GM21447 (cell line): ENCODE data around the gene RGL2.
A peak's percentile ranks its signal among the peaks of the same experiment; 100 is the strongest.

Experiments
- ATAC-seq: cut with Tn5 transposase; IDR thresholded peaks from one replicate; pipeline ENCODE4 v1.9.1; 2021; ENCODE audit not compliant: unreplicated experiment

Gene RGL2

DNA sequence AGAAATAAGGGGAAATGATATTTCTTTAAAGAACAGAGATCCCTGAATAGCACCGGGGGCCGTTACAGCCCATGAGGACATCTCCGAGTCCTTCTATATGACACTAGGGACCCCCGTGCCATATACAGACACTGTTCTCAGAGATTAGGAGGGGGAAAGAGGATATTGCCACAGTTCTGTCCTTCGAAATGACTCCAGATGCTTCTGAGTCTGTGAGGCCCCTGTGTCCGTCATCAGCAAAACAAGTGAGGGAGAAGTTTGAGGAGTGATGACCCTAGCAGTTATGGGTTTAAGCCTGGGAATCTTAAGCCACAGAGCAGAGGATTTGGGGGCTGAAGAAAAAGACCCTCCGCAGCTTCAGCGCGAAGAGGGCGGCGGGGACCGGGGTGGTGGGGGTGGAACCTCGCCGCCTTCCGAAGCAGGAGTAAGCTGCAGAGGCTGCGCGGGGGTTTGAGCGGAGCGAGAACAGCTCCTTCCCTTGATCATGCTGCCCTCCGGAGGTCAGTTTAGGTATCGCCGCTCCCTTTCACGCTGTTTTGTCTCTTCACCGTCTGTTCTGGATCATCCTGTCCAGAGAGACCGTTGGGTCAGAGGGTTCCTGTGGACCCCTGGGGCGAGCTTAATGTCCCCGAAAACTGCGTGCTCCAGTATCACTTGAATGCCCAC is 50.6 kb downstream of the RGL2 start:
- ATAC-seq: peak; percentile 44

DNA sequence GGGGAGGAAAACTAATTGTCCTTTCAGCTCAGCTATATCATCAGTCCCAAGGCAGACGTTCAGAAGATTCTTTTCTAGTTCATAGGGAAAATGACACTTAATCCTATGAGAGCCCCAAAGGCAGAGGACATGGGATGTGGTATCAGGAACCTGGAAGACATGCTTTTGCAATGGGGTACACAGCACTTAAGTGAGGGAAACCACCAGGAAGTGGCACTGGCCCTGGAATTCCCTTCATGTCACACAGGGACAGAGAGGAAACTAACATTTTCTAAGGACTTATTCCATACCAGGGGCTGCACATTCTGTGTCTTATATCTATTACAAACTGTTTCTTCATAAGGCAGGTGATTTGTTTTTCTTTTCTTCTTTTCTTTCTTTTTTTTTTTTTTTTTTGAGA is 55.3 kb downstream of the RGL2 start:
- ATAC-seq: no peak

DNA sequence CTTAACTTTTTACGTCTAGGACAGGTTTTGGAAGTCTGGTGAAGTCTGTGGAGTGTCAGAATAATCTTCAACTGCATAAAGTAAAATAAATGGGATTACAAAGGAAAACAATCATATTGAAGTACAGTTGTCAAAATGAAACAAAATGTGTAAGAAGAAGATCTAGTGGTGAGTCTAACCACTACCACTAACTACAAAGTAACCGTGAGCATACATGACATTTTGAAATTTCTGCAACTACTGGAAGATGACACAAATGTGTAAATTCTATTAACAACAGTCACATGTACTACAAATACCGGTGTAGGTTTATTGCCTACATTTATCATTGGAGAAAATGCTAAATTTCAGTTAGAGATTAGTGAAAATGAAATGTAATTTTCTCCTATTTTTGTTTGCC is 56.8 kb downstream of the RGL2 start:
- ATAC-seq: no peak
